H7 (cell line): ENCODE results near the gene FLAD1. TPM values are rescaled to one million over a fixed set of nuclear protein-coding genes. Genes with fewer than 3 reads are reported as not detected.

Experiments used
- DNase-seq: peaks from one replicate; pipeline ENCODE4 v3.0.0; 2012
- H3K27me3 ChIP-seq: 2 replicates; pipeline ENCODE4 v1.6.0; 2011; ENCODE audit warnings: mild to moderate bottlenecking, low read length; ENCODE audit not compliant: control insufficient read depth, insufficient read depth
- H3K36me3 ChIP-seq: replicated peaks from 2 replicates; pipeline ENCODE4 v1.5.1; 2011; ENCODE audit warnings: low read length; ENCODE audit not compliant: control insufficient read depth, insufficient read depth
- H3K4me3 ChIP-seq: 2 replicates; pipeline ENCODE4 v1.5.1; 2011; ENCODE audit warnings: low read depth, mild to moderate bottlenecking, control low read depth, low read length, moderate library complexity; ENCODE audit not compliant: insufficient read depth
- total RNA-seq: library from RNA; depleted of rRNA; stranded (reverse); fragments of >200 nt; shearing (Covaris generic); gene quantifications from 2 replicates; pipeline ENCODE4 v1.2.3, GENCODE V29; 2014

FLAD1 gene
- total RNA-seq, 1 experiment from 2014 or later, result 177 TPM

DNA sequence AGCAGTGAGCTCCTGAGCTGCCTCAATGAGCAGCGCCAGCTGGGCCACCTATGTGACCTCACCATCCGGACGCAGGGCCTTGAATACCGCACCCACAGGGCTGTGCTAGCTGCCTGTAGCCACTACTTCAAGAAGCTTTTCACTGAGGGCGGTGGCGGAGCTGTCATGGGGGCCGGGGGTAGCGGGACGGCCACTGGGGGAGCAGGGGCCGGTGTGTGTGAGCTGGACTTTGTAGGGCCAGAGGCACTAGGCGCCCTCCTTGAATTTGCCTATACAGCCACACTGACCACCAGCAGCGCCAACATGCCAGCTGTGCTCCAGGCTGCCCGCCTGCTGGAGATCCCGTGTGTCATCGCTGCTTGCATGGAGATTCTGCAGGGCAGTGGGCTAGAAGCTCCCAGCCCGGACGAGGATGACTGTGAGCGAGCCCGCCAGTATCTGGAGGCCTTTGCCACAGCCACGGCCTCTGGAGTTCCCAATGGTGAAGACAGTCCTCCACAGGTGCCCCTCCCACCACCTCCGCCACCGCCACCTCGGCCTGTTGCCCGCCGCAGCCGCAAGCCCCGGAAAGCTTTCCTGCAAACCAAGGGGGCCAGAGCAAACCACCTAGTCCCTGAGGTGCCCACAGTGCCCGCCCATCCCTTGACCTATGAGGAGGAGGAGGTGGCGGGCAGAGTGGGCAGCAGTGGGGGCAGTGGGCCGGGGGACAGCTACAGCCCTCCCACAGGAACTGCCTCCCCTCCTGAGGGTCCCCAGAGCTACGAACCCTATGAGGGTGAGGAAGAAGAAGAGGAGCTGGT lies 31.8 kb downstream of the FLAD1 start:
- no peak overlapping the region for H3K4me3 ChIP-seq
- peaks cover 7% of the 10 kb centered on the region for H3K36me3 ChIP-seq
- no peak for DNase-seq
- no peaks in the 10 kb centered on the region for H3K27me3 ChIP-seq

DNA sequence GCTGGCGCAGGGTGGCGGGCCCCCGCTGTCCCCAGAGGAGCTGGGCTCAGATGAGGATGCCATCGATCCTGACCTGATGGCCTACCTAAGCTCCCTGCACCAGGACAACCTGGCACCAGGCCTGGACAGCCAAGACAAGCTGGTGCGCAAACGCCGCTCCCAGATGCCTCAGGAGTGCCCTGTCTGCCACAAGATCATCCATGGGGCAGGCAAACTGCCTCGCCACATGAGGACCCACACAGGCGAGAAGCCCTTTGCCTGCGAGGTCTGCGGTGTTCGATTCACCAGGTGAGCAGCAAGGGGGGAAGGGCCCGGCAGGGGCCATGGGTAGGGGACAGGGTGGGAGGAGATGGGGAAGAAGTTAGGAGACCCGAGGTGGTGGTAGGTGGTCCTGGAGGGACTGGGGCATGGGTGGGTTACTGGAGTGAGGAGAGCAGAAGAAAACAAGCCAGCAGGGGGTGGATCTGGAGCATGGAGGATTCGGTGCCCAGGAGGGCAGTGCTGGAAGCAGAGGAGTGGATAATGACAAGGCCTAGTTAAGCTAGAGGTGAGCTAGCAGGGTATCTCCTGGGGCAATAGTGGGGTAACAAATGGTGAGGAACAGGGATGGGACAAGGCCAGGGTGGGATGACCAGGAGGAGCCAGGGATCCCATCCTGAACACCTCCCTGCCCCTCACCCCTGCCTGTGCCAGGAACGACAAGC lies 32.5 kb downstream of the FLAD1 start:
- H3K27me3 ChIP-seq, result no peaks in the 10 kb centered on the region
- H3K4me3 ChIP-seq, result no peak overlapping the region
- H3K36me3 ChIP-seq, result peaks cover 7% of the 10 kb centered on the region
- DNase-seq, result no peak

DNA sequence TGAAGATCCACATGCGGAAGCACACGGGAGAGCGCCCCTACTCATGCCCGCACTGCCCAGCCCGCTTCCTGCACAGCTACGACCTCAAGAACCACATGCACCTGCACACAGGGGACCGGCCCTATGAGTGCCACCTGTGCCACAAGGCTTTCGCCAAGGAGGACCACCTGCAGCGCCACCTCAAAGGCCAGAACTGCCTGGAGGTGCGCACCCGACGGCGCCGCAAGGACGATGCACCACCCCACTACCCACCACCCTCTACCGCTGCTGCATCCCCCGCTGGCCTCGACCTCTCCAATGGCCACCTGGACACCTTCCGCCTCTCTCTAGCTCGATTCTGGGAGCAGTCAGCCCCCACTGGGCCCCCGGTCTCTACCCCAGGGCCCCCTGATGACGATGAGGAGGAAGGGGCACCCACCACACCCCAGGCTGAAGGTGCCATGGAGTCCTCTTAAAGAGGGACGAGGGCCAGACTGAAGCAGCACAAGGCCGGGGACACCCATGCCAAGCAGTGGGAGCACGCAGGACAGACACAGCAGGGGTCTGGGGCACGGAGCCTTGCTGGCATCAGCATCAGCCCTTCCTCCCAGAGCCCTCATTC lies 33.2 kb downstream of the FLAD1 start:
- Histone ChIP-seq H3K36me3 (peaks cover 7% of the 10 kb centered on the region), H3K4me3 (no peak overlapping the region), H3K27me3 (no peaks in the 10 kb centered on the region)
- DNase-seq, result no peak

DNA sequence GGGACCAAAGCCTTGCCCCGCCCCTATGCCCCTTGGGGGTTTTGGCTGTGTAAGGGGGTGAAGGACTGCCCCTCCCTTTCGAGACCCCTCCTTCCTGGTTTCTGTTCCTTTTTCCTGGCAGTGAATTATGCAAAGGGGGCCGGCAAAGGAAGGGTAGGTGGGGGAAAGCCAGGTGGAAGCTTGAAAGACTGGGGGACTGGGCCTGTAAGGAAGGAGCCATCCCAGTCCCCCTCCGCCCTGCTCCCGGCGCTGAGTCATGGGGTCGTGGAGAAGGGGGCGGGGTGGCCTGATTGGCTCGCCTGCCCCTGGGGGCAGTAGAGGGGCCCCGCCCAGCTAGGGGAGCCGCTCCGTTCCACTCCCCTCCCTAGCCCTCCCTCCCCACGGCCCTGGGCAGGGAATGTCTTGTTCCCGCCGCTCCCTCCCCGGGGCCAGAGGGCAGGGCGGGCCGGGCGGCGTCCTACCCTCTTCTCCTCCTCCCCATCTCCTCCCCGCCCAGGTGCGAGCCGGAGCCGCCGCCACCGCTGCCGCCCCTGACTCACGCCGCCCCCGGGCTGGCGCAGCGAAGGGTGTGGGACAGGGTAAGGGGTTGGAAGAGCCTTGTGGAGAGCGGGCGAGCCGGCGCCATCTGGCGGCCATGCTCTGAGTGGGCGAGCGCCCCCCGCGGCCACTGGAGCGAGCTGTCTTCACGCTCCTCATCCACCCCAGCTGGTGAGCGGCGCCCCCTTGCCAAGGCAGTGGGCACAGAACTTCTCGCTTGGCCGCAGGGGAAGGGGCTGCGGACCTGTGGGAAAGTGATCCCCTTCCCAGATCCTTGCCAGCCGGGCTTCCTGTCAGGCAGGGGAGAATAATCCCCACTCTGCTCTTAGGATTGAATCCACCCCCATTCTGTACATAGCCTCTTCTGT lies 34.1 kb downstream of the FLAD1 start:
- peak; percentile 98 for DNase-seq
- Histone ChIP-seq H3K4me3 (peak overlapping the region; percentile 49), H3K27me3 (no peaks in the 10 kb centered on the region), H3K36me3 (peaks cover 7% of the 10 kb centered on the region)

DNA sequence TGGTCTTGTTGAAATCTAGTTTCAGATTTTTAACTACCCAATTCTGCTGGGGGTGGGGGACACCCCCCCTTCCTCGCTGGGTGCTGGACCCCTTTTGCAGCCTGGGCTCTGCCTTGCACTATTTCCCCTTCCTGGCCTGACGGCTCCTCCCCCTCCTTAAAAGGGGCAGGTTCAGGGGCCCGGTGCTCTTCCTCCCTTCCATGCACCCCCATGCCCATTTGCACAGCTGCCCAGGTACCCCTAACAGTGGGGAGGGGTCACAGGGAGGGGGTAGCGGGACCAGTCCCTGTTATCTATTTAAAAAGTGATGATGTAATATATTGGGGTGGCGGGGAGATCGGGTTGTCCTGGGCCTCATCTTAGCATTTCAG lies 34.8 kb downstream of the FLAD1 start:
- peak; percentile 62 for DNase-seq
- H3K36me3 ChIP-seq, result peaks cover 7% of the 10 kb centered on the region
- H3K4me3 ChIP-seq, result peak overlapping the region; percentile 49
- H3K27me3 ChIP-seq, result no peaks in the 10 kb centered on the region

DNA sequence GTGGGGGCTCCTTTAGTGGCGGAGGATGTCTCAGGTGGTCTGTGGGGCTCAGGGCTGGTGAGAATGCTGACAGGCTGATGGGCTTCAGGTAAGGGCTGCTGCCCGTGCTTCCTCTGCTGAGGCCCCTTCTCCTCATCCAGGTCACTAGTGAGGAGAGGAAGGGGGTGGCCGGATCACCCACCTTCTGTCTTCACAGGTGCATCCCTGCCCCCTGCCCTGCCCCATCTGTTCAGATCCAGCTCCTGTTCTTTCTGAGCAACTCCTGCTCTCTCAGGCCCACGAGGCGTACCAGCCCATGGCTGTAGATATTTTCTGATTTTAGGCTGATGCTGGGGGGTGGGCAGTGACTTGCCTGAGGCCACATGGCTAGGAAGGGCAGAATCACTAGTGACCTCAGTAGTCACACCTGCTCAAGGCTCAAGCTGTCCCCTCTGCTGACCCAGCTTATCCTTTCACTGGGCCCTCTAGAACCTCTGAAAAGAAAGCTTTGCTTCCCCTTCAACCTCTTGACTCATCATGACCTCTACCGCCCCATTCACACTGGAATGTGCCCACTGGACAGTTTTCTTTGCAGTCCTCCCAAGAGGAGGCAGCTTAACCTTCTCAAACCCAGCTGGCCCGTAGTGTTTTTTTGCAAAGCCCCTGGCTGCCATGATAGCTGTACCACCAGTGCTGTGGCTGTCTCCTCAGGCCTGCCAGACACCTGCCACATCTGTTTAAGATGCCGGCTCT lies 35.6 kb downstream of the FLAD1 start:
- DNase-seq, result no peak
- peaks cover 7% of the 10 kb centered on the region for H3K36me3 ChIP-seq
- no peak overlapping the region for H3K4me3 ChIP-seq
- H3K27me3 ChIP-seq, result no peaks in the 10 kb centered on the region; the same call in 1 of the 2 replicates

DNA sequence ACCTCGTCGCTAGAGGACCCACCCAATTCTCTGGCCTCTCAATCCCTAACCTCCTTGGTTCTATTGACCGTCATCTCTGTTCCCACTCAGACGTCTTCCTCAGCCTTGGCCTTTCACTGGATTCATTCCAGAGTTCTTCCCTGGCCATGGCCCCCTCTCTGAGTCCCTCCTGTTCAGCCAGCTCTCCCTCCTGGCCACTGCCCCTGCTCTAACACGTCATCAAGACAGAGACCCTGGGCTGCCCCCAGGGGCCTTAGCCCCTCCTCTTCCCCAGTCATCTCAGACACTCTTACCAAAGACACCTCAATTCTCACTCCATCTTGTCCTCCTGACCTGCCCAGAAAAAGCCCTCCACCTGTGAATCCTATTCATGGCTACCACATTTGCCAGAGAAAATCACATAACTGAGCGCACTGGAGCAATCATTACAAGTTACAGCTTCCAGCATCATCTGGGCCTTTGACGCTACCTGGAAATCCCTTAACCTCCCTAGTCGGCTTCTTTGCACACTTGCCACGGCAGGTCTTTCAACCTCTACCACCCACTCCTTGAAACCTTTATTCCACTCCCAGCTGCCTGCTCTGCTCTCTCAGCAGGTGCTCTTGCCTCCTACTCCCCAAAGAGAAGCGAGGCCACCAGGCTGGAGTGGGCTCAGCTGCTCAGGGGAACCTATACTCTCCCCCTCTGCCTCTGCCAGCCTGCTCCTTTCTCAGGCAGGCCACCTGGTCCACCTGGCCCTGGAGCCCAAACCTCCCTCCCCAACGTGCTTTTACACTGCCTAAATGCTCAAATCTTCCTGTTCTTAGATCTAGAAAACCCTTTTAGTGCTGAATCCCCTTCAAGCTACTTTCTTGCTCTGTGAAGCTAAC lies 36.5 kb downstream of the FLAD1 start:
- DNase-seq, result peak; percentile 41
- Histone ChIP-seq H3K4me3 (no peak overlapping the region), H3K36me3 (peaks cover 5% of the 10 kb centered on the region), H3K27me3 (no peaks in the 10 kb centered on the region; the same call in 1 of the 2 replicates)

DNA sequence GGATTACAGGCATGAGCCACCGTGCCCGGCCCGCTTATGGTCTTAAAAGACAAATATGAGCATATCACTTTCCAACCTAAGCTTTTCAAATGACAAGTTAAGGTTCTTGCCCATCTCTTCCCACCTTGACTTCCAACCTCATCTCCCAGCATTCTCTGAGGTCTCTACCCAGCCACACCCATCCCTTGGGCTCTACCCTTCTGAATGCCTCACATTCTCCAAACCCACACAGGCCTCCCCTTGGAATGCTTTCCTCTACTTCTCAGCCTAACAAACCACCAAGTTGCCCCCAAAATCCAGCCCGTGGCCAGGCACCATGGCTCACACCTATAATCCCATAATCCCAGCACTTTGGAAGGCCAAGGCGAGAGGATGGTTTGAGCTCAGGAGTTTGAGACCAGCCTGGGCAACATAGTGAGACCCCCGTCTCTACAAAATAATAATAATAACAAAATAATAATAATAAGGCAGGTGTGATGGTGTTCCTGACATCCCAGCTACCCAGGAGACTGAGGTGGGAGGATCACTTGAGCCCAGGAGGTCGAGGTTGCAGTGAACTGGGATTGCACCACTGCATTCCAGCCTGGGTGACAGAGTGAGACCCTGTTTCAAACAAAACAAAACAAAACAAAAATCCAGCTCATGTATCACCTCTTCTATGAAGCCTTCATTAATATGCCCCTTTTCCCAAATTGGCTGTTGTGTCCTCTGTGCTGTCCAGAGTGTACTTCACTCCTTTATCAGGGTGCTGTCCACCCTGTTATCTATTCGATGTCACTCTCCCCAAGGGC lies 39.2 kb downstream of the FLAD1 start:
- no peak for DNase-seq
- Histone ChIP-seq H3K27me3 (no peaks in the 10 kb centered on the region; the same call in 1 of the 2 replicates), H3K4me3 (no peak overlapping the region), H3K36me3 (no peaks in the 10 kb centered on the region)

DNA sequence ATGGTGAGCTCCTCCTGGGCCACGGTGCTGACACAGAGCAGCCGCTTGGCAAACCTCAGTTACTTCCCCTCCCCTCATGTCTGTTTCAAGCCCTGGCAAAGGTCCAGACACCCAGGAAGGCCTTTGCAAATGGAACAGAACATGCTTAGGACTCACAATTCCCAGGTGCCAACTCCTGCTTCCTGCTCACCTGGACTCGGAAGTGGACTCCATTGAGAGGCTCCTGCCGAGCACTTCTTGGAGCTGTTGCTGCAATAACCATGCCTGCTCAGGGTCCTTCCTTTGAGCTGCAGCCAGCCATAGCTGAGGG lies 39.7 kb downstream of the FLAD1 start:
- Histone ChIP-seq H3K27me3 (no peaks in the 10 kb centered on the region; the same call in 1 of the 2 replicates), H3K36me3 (no peaks in the 10 kb centered on the region), H3K4me3 (no peak overlapping the region)
- DNase-seq, result no peak

DNA sequence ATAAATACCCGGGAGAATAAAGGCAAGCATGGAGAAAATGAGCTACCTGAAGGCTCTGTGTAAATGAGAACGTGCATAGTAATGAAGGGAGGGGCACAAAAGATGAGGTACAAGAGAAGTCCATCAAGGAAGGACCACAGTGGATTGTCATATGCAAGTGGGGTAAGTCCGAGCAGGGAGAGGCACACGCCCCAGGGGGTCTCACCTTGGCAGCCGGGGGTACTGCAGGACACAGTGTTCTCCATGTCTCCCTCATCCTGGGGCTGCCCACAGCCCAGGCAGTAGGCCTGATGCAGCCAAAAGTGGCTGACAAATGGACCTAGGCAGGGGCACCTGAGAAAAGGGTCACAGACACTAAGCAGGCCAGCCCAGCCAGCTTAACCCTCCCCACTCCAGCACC lies 40.5 kb downstream of the FLAD1 start:
- peak; percentile 51 for DNase-seq
- no peak overlapping the region for H3K4me3 ChIP-seq
- H3K36me3 ChIP-seq, result no peaks in the 10 kb centered on the region
- no peaks in the 10 kb centered on the region; the same call in 1 of the 2 replicates for H3K27me3 ChIP-seq

DNA sequence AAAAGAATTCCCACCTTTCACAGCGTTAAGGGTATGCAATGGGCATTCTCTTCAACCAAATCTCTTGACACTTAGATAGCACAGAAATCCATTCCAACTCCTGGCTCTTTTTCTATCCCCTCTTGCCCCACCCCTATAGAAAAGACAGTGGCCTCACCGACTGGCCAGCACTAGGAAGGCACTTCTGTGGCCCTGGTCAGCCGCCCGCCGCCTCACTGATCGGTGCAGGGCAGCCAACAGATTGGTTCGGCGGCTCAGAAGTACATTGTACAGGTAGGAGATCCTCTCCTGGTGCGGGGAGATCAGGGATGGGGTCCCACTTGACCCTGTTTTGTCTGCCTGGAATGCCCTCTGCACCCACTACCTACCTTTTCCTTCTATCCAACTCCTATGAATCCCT lies 41.2 kb downstream of the FLAD1 start:
- Histone ChIP-seq H3K27me3 (no peaks in the 10 kb centered on the region; the same call in 1 of the 2 replicates), H3K4me3 (no peak overlapping the region), H3K36me3 (no peaks in the 10 kb centered on the region)
- DNase-seq, result no peak

DNA sequence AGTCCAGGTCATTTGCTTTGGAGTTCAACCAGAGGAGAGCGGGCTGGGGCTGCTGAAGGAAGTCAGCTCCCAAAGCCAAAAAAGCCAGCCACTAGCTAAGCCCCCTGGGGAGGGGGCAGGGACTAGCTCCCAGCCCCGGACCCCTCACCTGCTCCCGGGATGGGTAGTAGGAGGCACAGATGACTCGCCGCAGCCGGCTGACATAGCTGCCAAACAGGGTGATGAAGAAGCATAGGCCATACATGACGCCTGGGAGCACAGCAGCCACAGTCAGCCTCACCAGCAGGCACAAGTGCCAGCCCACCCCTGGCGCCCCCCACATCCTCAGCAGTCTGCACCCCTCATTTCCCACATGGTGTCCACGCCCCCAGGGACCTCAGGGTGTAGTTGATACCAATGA lies 43.0 kb downstream of the FLAD1 start:
- Histone ChIP-seq H3K36me3 (no peaks in the 10 kb centered on the region), H3K27me3 (no peaks in the 10 kb centered on the region; the same call in 1 of the 2 replicates), H3K4me3 (no peak overlapping the region)
- DNase-seq, result peak; percentile 64
